Stomach (tissue), 4 donors: ENCODE data around the gene RPS14.

Experiments used
- CTCF ChIP-seq, 7 experiments: fragments of 450-650 bp in 4 of 7; fragments of 200-600 bp in 3 of 7; sonication (generic) in 3 of 7; IDR thresholded peaks; one replicate each; pipeline ENCODE4 v1.5.1; 2016 to 2019; ENCODE audit warnings: antibody characterized with exemption in 7 of 7, control low read depth in 2 of 7, mild to moderate bottlenecking in 1 of 7
- EP300 ChIP-seq: sonication (generic); formaldehyde crosslinking; IDR thresholded peaks from one replicate; pipeline ENCODE4 v1.6.1; 2017; ENCODE audit warnings: antibody characterized with exemption
- POLR2A ChIP-seq, 4 donors: fragments of 450-650 bp; IDR thresholded peaks; one replicate each; pipeline ENCODE4 v1.6.1; 2016; ENCODE audit warnings: antibody characterized with exemption in 4 of 4, control low read depth in 2 of 4, mild to moderate bottlenecking in 1 of 4, moderate library complexity in 1 of 4
- POLR2AphosphoS5 ChIP-seq, 3 donors: sonication (generic); formaldehyde crosslinking; IDR thresholded peaks; one replicate each; pipeline ENCODE4 v1.6.1; 2016; ENCODE audit warnings: antibody characterized with exemption in 3 of 3

GRCh38 chr5:150458802-150459557, 9.4 kb upstream of the RPS14 start:
- TF ChIP-seq CTCF (IDR thresholded peaks at IDR 0.05) (peak in 5 of 7 experiments; percentile 66 to 94 (median 89)), POLR2A (IDR thresholded peaks at IDR 0.05) (no peak), EP300 (no peak), POLR2AphosphoS5 (IDR thresholded peaks at IDR 0.05) (peak in 1 of 3 donors; percentile 42)
